Stimulated activated effector memory CD8-positive, alpha-beta T cell treated with anti-CD3 and anti-CD28 coated beads, Interleukin-12 subunit alpha, Interleukin-12 subunit beta, amount 100 ng/mL, for 72 hours (primary cell): ENCODE data around the gene POTEF.
"Not testable (repeated sequence)": the region's sequence is repeated elsewhere in the genome, so short reads cannot be mapped to it uniquely, and the experiment has no call there.

Experiments used
- ATAC-seq: fragments of 150-1000 bp; cut with Tn5 transposase; 2 replicates; pipeline ENCODE4 v1.10.0; 2021
- DNase-seq, 2 donors: peaks; one replicate each; pipeline ENCODE4 v3.0.0; 2021 to 2022; ENCODE audit warnings: low spot score in 2 of 2
- H3K27ac Mint-ChIP-seq: one replicate; pipeline ENCODE4 v1.8.0; 2022; ENCODE audit warnings: mild to moderate bottlenecking, mixed read lengths
- H3K36me3 Mint-ChIP-seq: one replicate; pipeline ENCODE4 v1.8.0; 2022; ENCODE audit warnings: mild to moderate bottlenecking, mixed read lengths
- H3K4me1 Mint-ChIP-seq: one replicate; pipeline ENCODE4 v1.8.0; 2022; ENCODE audit warnings: mixed read lengths
- H3K4me3 Mint-ChIP-seq: one replicate; pipeline ENCODE4 v1.8.0; 2022; ENCODE audit warnings: mild to moderate bottlenecking, mixed read lengths
- H3K9me3 Mint-ChIP-seq: one replicate; pipeline ENCODE4 v1.8.0; 2022; ENCODE audit warnings: mixed read lengths

POTEF gene

GRCh38 chr2:130129120-130129829 lies at the start of gene POTEF:
TSS of gene POTEF (minus strand) at chr2:130129222. CDS start at chr2:130120515, 8,707 bp downstream.
- not testable (repeated sequence) for H3K4me1 Mint-ChIP-seq, H3K9me3 Mint-ChIP-seq, H3K4me3 Mint-ChIP-seq, H3K36me3 Mint-ChIP-seq, H3K27ac Mint-ChIP-seq, DNase-seq, ATAC-seq

- ATAC-seq = peak; percentile 93
- not testable (repeated sequence) for H3K9me3 Mint-ChIP-seq, H3K4me3 Mint-ChIP-seq, DNase-seq, H3K4me1 Mint-ChIP-seq
- peak overlapping the region; percentile 68 for H3K27ac Mint-ChIP-seq
- H3K36me3 Mint-ChIP-seq = peaks cover 92% of the 10 kb centered on the region
Measured at GRCh38 chr2:130174866-130175265, 45.8 kb upstream of the POTEF start.

GRCh38 chr2:130169896-130170295 lies 40.9 kb upstream of the POTEF start:
- DNase-seq = no peak
- peaks cover 7% of the 10 kb centered on the region for H3K4me1 Mint-ChIP-seq
- no peak overlapping the region for H3K4me3 Mint-ChIP-seq
- no peaks in the 10 kb centered on the region for H3K9me3 Mint-ChIP-seq
- peaks cover 100% of the 10 kb centered on the region for H3K36me3 Mint-ChIP-seq
- H3K27ac Mint-ChIP-seq = no peak overlapping the region
- no peak for ATAC-seq

GRCh38 chr2:130169163-130169562 lies 40.1 kb upstream of the POTEF start:
- H3K27ac Mint-ChIP-seq, DNase-seq, H3K4me3 Mint-ChIP-seq, H3K9me3 Mint-ChIP-seq, H3K4me1 Mint-ChIP-seq: not testable (repeated sequence)
- peak; percentile 94 for ATAC-seq
- H3K36me3 Mint-ChIP-seq = peaks cover 100% of the 10 kb centered on the region

GRCh38 chr2:130166611-130167010 lies 37.6 kb upstream of the POTEF start:
- not testable (repeated sequence) for H3K4me1 Mint-ChIP-seq

GRCh38 chr2:130165293-130166016 lies 36.4 kb upstream of the POTEF start:
- Mint-ChIP-seq H3K9me3 (no peaks in the 10 kb centered on the region), H3K36me3 (peaks cover 82% of the 10 kb centered on the region), H3K4me1 (peaks cover 7% of the 10 kb centered on the region), H3K4me3 (no peak overlapping the region), H3K27ac (no peak overlapping the region)
- ATAC-seq (no peak), DNase-seq (no peak)

More at GRCh38 chr2:130166611-130167010, 37.6 kb upstream of the POTEF start:
- not testable (repeated sequence) for ATAC-seq, H3K9me3 Mint-ChIP-seq, H3K4me3 Mint-ChIP-seq, H3K27ac Mint-ChIP-seq, DNase-seq
- peaks cover 93% of the 10 kb centered on the region for H3K36me3 Mint-ChIP-seq

GRCh38 chr2:130162968-130163367 lies 33.9 kb upstream of the POTEF start:
- DNase-seq (no peak), ATAC-seq (no peak)
- Mint-ChIP-seq H3K36me3 (peaks cover 80% of the 10 kb centered on the region), H3K4me1 (peaks cover 16% of the 10 kb centered on the region), H3K27ac (no peak overlapping the region), H3K9me3 (no peaks in the 10 kb centered on the region), H3K4me3 (no peak overlapping the region)

GRCh38 chr2:130162486-130162885 lies 33.5 kb upstream of the POTEF start:
- not testable (repeated sequence) for H3K27ac Mint-ChIP-seq, H3K4me3 Mint-ChIP-seq, H3K9me3 Mint-ChIP-seq, ATAC-seq, DNase-seq
- Mint-ChIP-seq H3K4me1 (peaks cover 21% of the 10 kb centered on the region), H3K36me3 (peaks cover 79% of the 10 kb centered on the region)

- peaks cover 22% of the 10 kb centered on the region for H3K4me1 Mint-ChIP-seq
- H3K27ac Mint-ChIP-seq, H3K9me3 Mint-ChIP-seq, ATAC-seq, DNase-seq, H3K4me3 Mint-ChIP-seq: not testable (repeated sequence)
- peaks cover 65% of the 10 kb centered on the region for H3K36me3 Mint-ChIP-seq
Measured at GRCh38 chr2:130160838-130161705, 32.0 kb upstream of the POTEF start.

- ATAC-seq (no peak), DNase-seq (no peak)
- H3K9me3 Mint-ChIP-seq = no peaks in the 10 kb centered on the region
- peak overlapping the region; percentile 88 for H3K27ac Mint-ChIP-seq
- peaks cover 57% of the 10 kb centered on the region for H3K36me3 Mint-ChIP-seq
- peaks cover 22% of the 10 kb centered on the region for H3K4me1 Mint-ChIP-seq
- no peak overlapping the region for H3K4me3 Mint-ChIP-seq
Measured at GRCh38 chr2:130160131-130160530, 31.1 kb upstream of the POTEF start.

GRCh38 chr2:130159376-130159775 lies 30.4 kb upstream of the POTEF start:
- H3K4me1 Mint-ChIP-seq = peaks cover 22% of the 10 kb centered on the region
- not testable (repeated sequence) for H3K4me3 Mint-ChIP-seq
- H3K36me3 Mint-ChIP-seq = peaks cover 57% of the 10 kb centered on the region

GRCh38 chr2:130158631-130159030 lies 29.6 kb upstream of the POTEF start:
- no peaks in the 10 kb centered on the region for H3K9me3 Mint-ChIP-seq
- H3K4me1 Mint-ChIP-seq = peaks cover 22% of the 10 kb centered on the region
- DNase-seq = no peak
- ATAC-seq = no peak
- peak overlapping the region; percentile 88 for H3K27ac Mint-ChIP-seq
- H3K36me3 Mint-ChIP-seq = peaks cover 57% of the 10 kb centered on the region
- H3K4me3 Mint-ChIP-seq = no peak overlapping the region

More at GRCh38 chr2:130159376-130159775, 30.4 kb upstream of the POTEF start:
- not testable (repeated sequence) for DNase-seq, H3K9me3 Mint-ChIP-seq, ATAC-seq
- peak overlapping the region; percentile 88 for H3K27ac Mint-ChIP-seq

GRCh38 chr2:130157825-130158514 lies 28.9 kb upstream of the POTEF start:
- H3K9me3 Mint-ChIP-seq, H3K4me3 Mint-ChIP-seq, DNase-seq: not testable (repeated sequence)
- ATAC-seq = peak; percentile 74
- Mint-ChIP-seq H3K36me3 (peaks cover 58% of the 10 kb centered on the region), H3K27ac (peak overlapping the region; percentile 88), H3K4me1 (peaks cover 22% of the 10 kb centered on the region)

- Mint-ChIP-seq H3K4me1 (peaks cover 22% of the 10 kb centered on the region), H3K36me3 (peaks cover 57% of the 10 kb centered on the region), H3K27ac (peak overlapping the region; percentile 88)
- peak; percentile 6 for ATAC-seq
- not testable (repeated sequence) for DNase-seq, H3K9me3 Mint-ChIP-seq, H3K4me3 Mint-ChIP-seq
Measured at GRCh38 chr2:130157354-130157753, 28.3 kb upstream of the POTEF start.

- Mint-ChIP-seq H3K36me3 (peaks cover 54% of the 10 kb centered on the region), H3K4me1 (peaks cover 22% of the 10 kb centered on the region)
Measured at GRCh38 chr2:130156624-130157004, 27.6 kb upstream of the POTEF start.

More at GRCh38 chr2:130156624-130157004, 27.6 kb upstream of the POTEF start:
- DNase-seq = no peak
- ATAC-seq = no peak
- H3K9me3 Mint-ChIP-seq = no peaks in the 10 kb centered on the region
- no peak overlapping the region for H3K4me3 Mint-ChIP-seq
- no peak overlapping the region for H3K27ac Mint-ChIP-seq
